Measurements from ENCODE around the gene OR4D6.

The OR4D6 gene

GRCh38 chr11:59501931-59502330 is 45.2 kb downstream of the OR4D6 start:
- H3K4me3 ChIP-seq (ENCODE audit: low read depth in 1 of 2, low read length in 2 of 2) = no peak overlapping the region
- no peak overlapping the region for H3K9ac ChIP-seq (ENCODE audit: low read depth in 1 of 2, low read length in 2 of 2)
- H3K27me3 ChIP-seq (ENCODE audit: control insufficient read depth in 1 of 2, insufficient read depth in 2 of 2, low read length in 2 of 2) = no peaks in the 10 kb centered on the region
- no peak overlapping the region for H3K27ac ChIP-seq (ENCODE audit: low read depth, low read length)
- H3K4me1 ChIP-seq (ENCODE audit: control insufficient read depth in 1 of 2, insufficient read depth in 2 of 2, low read length in 2 of 2) = no peaks in the 10 kb centered on the region
- no peaks in the 10 kb centered on the region for H3K9me3 ChIP-seq (ENCODE audit: control insufficient read depth in 1 of 2, low read length in 2 of 2)
- no peaks in the 10 kb centered on the region for H3K36me3 ChIP-seq (ENCODE audit: control insufficient read depth in 1 of 2, insufficient read depth in 2 of 2, low read length in 2 of 2)

- no peak within 1 kb of the TSS for H3K9ac ChIP-seq (ENCODE audit: low read depth in 1 of 2, low read length in 2 of 2)
- no peaks in the 10 kb centered on the region for H3K27me3 ChIP-seq (ENCODE audit: control insufficient read depth in 1 of 2, insufficient read depth in 2 of 2, low read length in 2 of 2)
- no peaks in the 10 kb centered on the region for H3K9me3 ChIP-seq (ENCODE audit: control insufficient read depth in 1 of 2, low read length in 2 of 2)
- H3K4me3 ChIP-seq (ENCODE audit: low read depth in 1 of 2, low read length in 2 of 2) = no peak within 1 kb of the TSS
- no peak within 1 kb of the TSS for H3K27ac ChIP-seq (ENCODE audit: low read depth, low read length)
- no peaks in the 10 kb centered on the region for H3K36me3 ChIP-seq (ENCODE audit: control insufficient read depth in 1 of 2, insufficient read depth in 2 of 2, low read length in 2 of 2)
- no peaks in the 10 kb centered on the region for H3K4me1 ChIP-seq (ENCODE audit: control insufficient read depth in 1 of 2, insufficient read depth in 2 of 2, low read length in 2 of 2)
Observed at GRCh38 chr11:59503276-59503675, 46.5 kb downstream of the OR4D6 start, which contains the start of gene OR4D11. Gene OR4D11 (plus strand): TSS chr11:59503576. CDS start chr11:59503576, 0 bp downstream.

Measured in duodenal mucosa (tissue), 2 donors.